Karpas-422 (cell line): ENCODE data around the gene DEPP1. TPM values are rescaled to one million over a fixed set of nuclear protein-coding genes. Genes with fewer than 3 reads are reported as not detected.

Source experiments
- DNase-seq: peaks from one replicate; pipeline ENCODE4 v3.0.0-alpha.2; 2015
- H2AFZ ChIP-seq: fragments of 200-600 bp; sonication (generic); 2 replicates; pipeline ENCODE4 v1.6.1; 2014; ENCODE audit warnings: antibody characterized with exemption, low read length, mixed read lengths
- H3K27ac ChIP-seq: fragments of 200-600 bp; sonication (generic); 2 replicates; pipeline ENCODE4 v1.5.1; 2014; ENCODE audit warnings: mild to moderate bottlenecking, low read length, moderate library complexity
- H3K27me3 ChIP-seq: fragments of 200-600 bp; sonication (generic); 2 replicates; pipeline ENCODE4 v1.6.1; 2014; ENCODE audit warnings: low read length, mixed read lengths
- H3K36me3 ChIP-seq: fragments of 200-600 bp; sonication (generic); 2 replicates; pipeline ENCODE4 v1.6.1; 2014; ENCODE audit warnings: low read length, mixed read lengths; ENCODE audit not compliant: insufficient read depth
- H3K4me1 ChIP-seq: fragments of 200-600 bp; sonication (generic); 2 replicates; pipeline ENCODE4 v1.6.1; 2014; ENCODE audit warnings: mild to moderate bottlenecking, low read length, mixed read lengths
- H3K4me2 ChIP-seq: fragments of 200-600 bp; sonication (generic); 2 replicates; pipeline ENCODE4 v1.6.1; 2014; ENCODE audit warnings: low read length, low read depth, mild to moderate bottlenecking; ENCODE audit not compliant: poor library complexity, severe bottlenecking
- H3K4me3 ChIP-seq: fragments of 200-600 bp; sonication (generic); 2 replicates; pipeline ENCODE4 v1.5.1; 2014; ENCODE audit warnings: mild to moderate bottlenecking, antibody characterized with exemption, low read length, mixed read lengths
- H3K79me2 ChIP-seq: fragments of 200-600 bp; sonication (generic); 2 replicates; pipeline ENCODE4 v1.6.1; 2014; ENCODE audit warnings: mild to moderate bottlenecking, low read length, mixed read lengths
- H3K9ac ChIP-seq: fragments of 200-600 bp; sonication (generic); 2 replicates; pipeline ENCODE4 v1.6.0; 2014; ENCODE audit warnings: low read length
- H3K9me2 ChIP-seq: fragments of 200-600 bp; sonication (generic), shearing (Covaris generic); replicated peaks from 2 replicates; pipeline ENCODE4 v1.6.0; 2014; ENCODE audit warnings: mild to moderate bottlenecking, low read length, moderate library complexity; ENCODE audit not compliant: insufficient read depth
- H3K9me3 ChIP-seq: fragments of 300-700, 200-600 bp; sonication (generic); 2 replicates; pipeline ENCODE4 v1.6.1; 2014; ENCODE audit warnings: low read length, mixed read lengths
- H4K20me1 ChIP-seq: fragments of 200-600 bp; sonication (generic); 2 replicates; pipeline ENCODE4 v1.6.1; 2014; ENCODE audit warnings: mild to moderate bottlenecking, antibody characterized with exemption, low read length, low read depth; ENCODE audit not compliant: insufficient read depth
- total RNA-seq: library from RNA; depleted of rRNA; stranded (reverse); fragments of >200 nt; shearing (Covaris generic); gene quantifications from 2 replicates; pipeline ENCODE4 v1.2.3, GENCODE V29; 2014; ENCODE audit warnings: low replicate concordance

Gene DEPP1
- total RNA-seq, 1 experiment from 2014 or later: not detected

DNA sequence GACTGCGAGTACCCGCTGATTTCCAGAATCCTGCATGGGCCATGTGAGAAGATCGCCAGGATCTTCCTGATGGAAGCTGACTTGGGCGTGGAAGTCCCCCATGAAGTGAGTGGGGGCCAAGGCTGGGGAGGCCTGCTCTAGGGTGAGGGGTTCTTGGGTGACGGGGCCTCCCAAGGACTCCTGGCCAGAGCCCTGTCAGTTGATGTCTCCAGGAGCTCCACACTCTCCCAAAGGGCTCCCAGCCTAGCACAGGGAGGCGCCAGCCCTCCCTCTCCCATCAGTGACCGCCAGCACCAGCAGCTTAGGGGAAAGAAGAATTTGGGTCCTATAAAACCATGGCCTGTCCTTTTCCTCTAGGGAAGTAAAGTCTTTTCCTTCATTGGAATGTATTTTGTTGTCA is 12.4 kb upstream of the DEPP1 start:
- Histone ChIP-seq H3K36me3 (no peaks in the 10 kb centered on the region), H3K4me1 (no peaks in the 10 kb centered on the region), H3K4me3 (no peak overlapping the region), H3K27ac (no peak overlapping the region), H4K20me1 (no peaks in the 10 kb centered on the region), H2AFZ (no peak overlapping the region), H3K9me2 (no peaks in the 10 kb centered on the region), H3K4me2 (no peak overlapping the region), H3K79me2 (no peaks in the 10 kb centered on the region), H3K27me3 (no peaks in the 10 kb centered on the region), H3K9me3 (no peaks in the 10 kb centered on the region), H3K9ac (no peak overlapping the region)
- DNase-seq: no peak

DNA sequence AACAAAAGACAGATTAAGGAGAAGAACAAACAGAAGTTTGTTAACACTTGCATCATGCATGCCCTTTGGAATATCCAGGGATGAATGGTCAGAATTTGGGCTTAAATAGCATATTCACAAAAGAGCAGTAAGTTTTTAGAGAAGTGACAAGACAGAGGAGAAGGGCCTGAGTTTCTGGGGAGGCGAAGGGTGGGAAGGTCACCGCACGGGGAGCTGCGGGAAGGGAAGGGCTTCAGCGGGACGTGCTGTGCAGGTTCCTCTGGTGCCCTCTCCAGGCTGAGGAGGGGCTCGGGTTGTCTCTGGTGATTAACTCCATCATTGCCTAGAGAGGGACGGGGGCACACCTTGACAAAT is 11.7 kb upstream of the DEPP1 start:
- no peak overlapping the region for H2AFZ ChIP-seq
- peak; percentile 53 for DNase-seq
- H3K27me3 ChIP-seq: no peaks in the 10 kb centered on the region
- H3K4me1 ChIP-seq: no peaks in the 10 kb centered on the region
- no peak overlapping the region for H3K9ac ChIP-seq
- H3K9me3 ChIP-seq: no peaks in the 10 kb centered on the region
- H3K27ac ChIP-seq: no peak overlapping the region
- H3K9me2 ChIP-seq: no peaks in the 10 kb centered on the region
- H4K20me1 ChIP-seq: no peaks in the 10 kb centered on the region
- no peaks in the 10 kb centered on the region for H3K36me3 ChIP-seq
- H3K79me2 ChIP-seq: no peaks in the 10 kb centered on the region
- H3K4me2 ChIP-seq: no peak overlapping the region
- no peak overlapping the region for H3K4me3 ChIP-seq

DNA sequence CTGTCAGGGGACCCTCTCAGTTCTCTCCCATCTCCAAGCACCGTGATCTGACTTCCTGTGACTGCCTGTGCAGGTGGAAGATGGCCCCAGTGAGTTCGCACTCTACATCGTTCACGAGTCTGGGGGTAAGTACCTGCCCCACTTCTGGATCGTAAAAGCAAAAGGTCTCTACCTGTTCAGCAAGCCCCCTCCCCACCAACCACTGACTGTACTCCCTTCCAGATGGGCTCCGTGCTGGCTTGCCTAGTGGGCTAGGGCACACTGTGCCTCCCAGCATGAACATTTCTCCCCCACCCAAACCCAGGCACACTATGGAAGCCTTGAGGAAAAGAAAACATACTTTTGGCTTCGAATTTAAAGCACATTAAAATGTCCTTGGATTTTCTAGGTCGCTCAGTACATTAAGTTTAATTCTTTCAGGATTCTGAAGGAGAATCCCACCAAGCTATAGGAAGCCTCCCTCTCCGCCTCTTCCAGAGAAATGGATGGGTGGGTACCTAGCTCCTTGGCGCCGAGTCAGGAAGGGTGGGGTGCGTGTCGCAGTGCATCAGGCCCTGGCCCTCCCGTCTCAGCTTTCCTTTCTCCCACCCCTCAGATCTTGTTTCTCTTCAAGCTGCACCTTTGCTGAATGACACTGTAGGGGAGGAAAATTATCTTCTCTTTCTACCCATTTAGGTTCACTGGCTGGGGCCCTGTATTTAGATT is 11.1 kb upstream of the DEPP1 start:
- H2AFZ ChIP-seq: no peak overlapping the region
- no peak overlapping the region for H3K9ac ChIP-seq
- no peaks in the 10 kb centered on the region for H4K20me1 ChIP-seq

DNA sequence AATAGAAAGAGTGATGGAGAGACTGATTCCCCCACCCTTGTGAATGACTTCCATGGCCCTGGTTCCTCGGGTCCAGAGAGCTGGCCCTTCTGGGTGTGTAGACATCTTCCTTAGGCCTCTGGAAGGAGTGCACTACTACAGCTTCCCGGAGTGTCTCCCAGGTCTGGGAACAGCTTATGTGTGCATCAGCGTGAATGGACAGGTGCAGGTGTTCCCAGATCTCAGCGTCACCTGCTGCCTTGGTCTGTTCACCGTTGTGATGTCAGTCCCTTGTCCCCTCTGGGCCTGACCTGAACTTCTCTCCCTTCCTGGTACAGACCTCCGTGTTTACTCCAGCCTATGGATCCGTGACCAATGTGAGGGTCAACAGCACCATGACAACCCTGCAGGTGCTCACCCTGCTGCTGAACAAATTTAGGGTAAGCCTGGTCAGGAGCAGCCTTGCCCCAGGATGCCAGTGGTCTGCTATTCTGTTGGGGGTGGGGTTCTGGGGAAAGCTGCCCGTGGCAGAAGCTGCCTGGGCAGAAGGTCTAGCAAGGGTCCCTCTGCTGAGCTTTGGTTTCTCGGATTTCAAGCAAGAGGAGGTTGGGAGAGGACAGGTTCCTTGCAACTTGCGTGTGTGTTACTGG is 10.5 kb upstream of the DEPP1 start:
- H3K27ac ChIP-seq: no peak overlapping the region
- H2AFZ ChIP-seq: no peak overlapping the region
- H3K4me2 ChIP-seq: no peak overlapping the region
- no peaks in the 10 kb centered on the region for H3K27me3 ChIP-seq
- H3K9me3 ChIP-seq: no peaks in the 10 kb centered on the region
- H3K36me3 ChIP-seq: no peaks in the 10 kb centered on the region
- no peak overlapping the region for H3K4me3 ChIP-seq
- no peaks in the 10 kb centered on the region for H3K79me2 ChIP-seq
- DNase-seq: no peak
- no peaks in the 10 kb centered on the region for H3K9me2 ChIP-seq
- H4K20me1 ChIP-seq: no peaks in the 10 kb centered on the region
- H3K4me1 ChIP-seq: no peaks in the 10 kb centered on the region
- H3K9ac ChIP-seq: no peak overlapping the region

More for the DNA sequence above, 11.1 kb upstream of the DEPP1 start:
- no peak overlapping the region for H3K27ac ChIP-seq
- no peaks in the 10 kb centered on the region for H3K9me2 ChIP-seq
- H3K36me3 ChIP-seq: no peaks in the 10 kb centered on the region
- H3K4me1 ChIP-seq: no peaks in the 10 kb centered on the region
- H3K79me2 ChIP-seq: no peaks in the 10 kb centered on the region
- H3K27me3 ChIP-seq: no peaks in the 10 kb centered on the region
- no peak overlapping the region for H3K4me2 ChIP-seq
- H3K4me3 ChIP-seq: no peak overlapping the region
- no peak for DNase-seq
- H3K9me3 ChIP-seq: no peaks in the 10 kb centered on the region

DNA sequence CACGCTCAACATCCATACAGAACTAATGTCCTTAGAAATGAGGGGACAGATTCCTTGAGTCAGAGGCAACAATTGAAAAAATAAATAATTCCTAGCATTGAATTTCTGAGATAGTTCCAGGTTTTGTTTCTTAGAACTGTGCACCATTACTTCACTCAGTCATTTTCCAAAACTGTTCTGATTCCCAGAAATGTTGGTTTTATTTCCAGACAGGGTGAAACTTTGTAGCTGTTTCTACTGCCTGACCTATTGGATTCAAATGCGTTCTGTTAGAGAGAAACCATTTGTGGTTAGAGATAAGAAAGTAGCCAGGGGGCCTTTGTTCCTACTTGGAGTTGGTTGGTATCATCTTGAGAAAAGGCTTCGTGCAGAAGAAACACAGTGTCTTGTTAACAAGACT is 8.1 kb upstream of the DEPP1 start:
- Histone ChIP-seq H3K4me3 (no peak overlapping the region), H4K20me1 (no peaks in the 10 kb centered on the region)

DNA sequence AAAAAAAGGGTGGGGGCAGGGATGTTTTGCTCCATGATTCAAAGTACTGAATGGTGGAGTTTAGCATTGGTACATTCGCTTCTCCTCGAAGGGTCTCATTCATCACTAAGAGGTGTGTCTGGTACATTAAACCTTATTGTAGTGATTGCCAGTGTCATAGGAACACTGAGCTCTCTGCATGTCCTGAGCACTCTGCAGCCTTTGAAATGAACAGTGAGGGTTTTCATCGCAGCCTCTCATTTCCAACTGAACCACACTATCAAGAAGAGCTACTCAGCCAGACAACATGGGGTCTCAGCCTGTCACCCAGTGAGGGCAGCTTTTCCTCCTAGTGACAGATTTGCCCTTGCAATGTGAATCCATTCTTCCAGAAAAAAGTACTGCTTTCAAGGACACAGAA is 7.6 kb upstream of the DEPP1 start:
- Histone ChIP-seq H4K20me1 (no peaks in the 10 kb centered on the region), H3K4me3 (no peak overlapping the region), H2AFZ (no peak overlapping the region), H3K4me2 (no peak overlapping the region), H3K27ac (no peak overlapping the region), H3K27me3 (no peaks in the 10 kb centered on the region), H3K9me2 (no peaks in the 10 kb centered on the region), H3K9me3 (no peaks in the 10 kb centered on the region), H3K9ac (no peak overlapping the region), H3K79me2 (no peaks in the 10 kb centered on the region), H3K36me3 (no peaks in the 10 kb centered on the region), H3K4me1 (no peaks in the 10 kb centered on the region)
- no peak for DNase-seq

More for the DNA sequence above, 8.1 kb upstream of the DEPP1 start:
- Histone ChIP-seq H3K79me2 (no peaks in the 10 kb centered on the region), H3K4me2 (no peak overlapping the region), H3K36me3 (no peaks in the 10 kb centered on the region), H3K9me3 (no peaks in the 10 kb centered on the region), H3K27me3 (no peaks in the 10 kb centered on the region), H3K9me2 (no peaks in the 10 kb centered on the region), H3K9ac (no peak overlapping the region), H3K27ac (no peak overlapping the region), H2AFZ (no peak overlapping the region), H3K4me1 (no peaks in the 10 kb centered on the region)
- DNase-seq: no peak

DNA sequence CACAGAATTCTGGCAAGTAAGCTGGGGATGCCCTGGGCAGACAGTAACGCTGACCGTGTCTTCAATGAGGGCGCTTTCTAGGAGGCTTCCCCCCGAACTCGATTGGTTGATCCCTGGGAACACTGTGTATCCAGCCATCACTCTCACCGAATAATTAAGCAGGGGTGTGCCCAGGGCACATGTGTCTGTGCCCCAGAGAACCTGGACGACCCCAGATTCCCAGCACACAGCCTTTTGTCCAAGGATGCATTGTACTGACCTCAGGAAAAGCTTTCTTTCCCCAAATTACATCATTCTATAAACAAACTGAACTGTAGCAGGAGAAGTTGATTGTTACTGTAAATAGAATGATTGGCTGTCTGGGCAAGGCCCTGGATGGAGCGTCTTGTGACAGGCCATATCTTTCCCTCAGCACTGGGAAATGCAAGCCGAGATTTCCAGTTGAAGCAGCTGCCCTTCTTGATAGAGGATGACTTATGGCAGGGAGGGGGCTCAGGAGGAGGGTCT is 6.6 kb upstream of the DEPP1 start:
- no peaks in the 10 kb centered on the region for H3K9me3 ChIP-seq
- no peaks in the 10 kb centered on the region for H3K9me2 ChIP-seq
- no peaks in the 10 kb centered on the region for H3K36me3 ChIP-seq
- no peak overlapping the region for H3K9ac ChIP-seq
- no peaks in the 10 kb centered on the region for H3K4me1 ChIP-seq
- no peak overlapping the region for H3K4me2 ChIP-seq
- no peak overlapping the region for H3K27ac ChIP-seq
- H3K4me3 ChIP-seq: no peak overlapping the region
- H2AFZ ChIP-seq: no peak overlapping the region
- H4K20me1 ChIP-seq: no peaks in the 10 kb centered on the region
- no peaks in the 10 kb centered on the region for H3K79me2 ChIP-seq
- no peak for DNase-seq
- H3K27me3 ChIP-seq: no peaks in the 10 kb centered on the region

DNA sequence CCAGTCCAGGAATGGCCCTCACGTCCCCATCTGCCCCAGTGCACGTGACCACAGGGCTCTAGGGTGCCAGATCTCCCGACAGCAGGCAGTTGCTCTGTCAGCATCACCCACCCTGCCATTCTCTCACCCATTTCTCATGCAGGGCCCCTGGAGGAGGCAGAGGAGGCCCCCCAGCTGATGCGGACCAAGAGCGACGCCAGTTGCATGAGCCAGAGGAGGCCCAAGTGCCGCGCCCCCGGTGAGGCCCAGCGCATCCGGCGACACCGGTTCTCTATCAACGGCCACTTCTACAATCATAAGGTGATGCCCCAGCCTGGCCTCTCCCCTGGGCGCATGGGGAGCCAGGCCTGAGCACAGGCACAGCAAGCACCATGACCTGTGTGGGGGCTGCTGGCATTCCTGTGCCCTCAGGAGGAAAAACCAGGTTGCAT is 6.1 kb upstream of the DEPP1 start:
- Histone ChIP-seq H3K4me1 (no peaks in the 10 kb centered on the region), H2AFZ (no peak overlapping the region), H3K27me3 (no peaks in the 10 kb centered on the region), H3K4me3 (no peak overlapping the region), H3K79me2 (no peaks in the 10 kb centered on the region), H3K36me3 (no peaks in the 10 kb centered on the region), H3K9ac (no peak overlapping the region), H3K27ac (no peak overlapping the region), H3K9me2 (no peaks in the 10 kb centered on the region), H3K9me3 (no peaks in the 10 kb centered on the region), H3K4me2 (no peak overlapping the region), H4K20me1 (no peaks in the 10 kb centered on the region)
- DNase-seq: no peak
